ACHN (cell line): Measurements from ENCODE around the gene ENOX1.

Experiments
- DNase-seq: peaks from one replicate; pipeline ENCODE4 v3.0.0-alpha.2; 2015
- in situ Hi-C: cut with HindIII; loops from 2 replicates; pipeline ENCODE4 v1.10.0; 2017; ENCODE audit warnings: low sequenced_read_pairs, low pct_ligation_motif_present, low pct_unique_long_range_greater_than_20kb

ENOX1 gene

DNA sequence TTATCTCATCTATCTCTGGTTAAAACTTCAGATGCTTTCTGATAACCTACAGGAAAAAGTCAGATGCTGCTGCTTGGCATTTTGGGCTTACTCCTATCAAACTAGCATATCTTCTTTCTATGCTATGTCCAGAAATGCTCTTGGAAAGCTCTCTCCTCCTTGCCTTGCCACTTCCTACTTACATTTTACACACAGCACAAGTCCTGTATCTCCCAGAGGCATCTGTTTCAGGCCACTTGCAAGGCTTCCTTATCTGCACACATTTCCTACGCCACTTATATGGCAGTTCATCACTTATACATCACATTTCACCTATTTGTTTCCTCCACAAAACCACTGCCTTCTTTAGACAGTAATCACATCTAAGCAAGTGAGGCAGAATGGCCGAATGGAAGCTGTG is 543.1 kb downstream of the ENOX1 start:
- in situ Hi-C loops, result no loop called here
- no peak for DNase-seq

DNA sequence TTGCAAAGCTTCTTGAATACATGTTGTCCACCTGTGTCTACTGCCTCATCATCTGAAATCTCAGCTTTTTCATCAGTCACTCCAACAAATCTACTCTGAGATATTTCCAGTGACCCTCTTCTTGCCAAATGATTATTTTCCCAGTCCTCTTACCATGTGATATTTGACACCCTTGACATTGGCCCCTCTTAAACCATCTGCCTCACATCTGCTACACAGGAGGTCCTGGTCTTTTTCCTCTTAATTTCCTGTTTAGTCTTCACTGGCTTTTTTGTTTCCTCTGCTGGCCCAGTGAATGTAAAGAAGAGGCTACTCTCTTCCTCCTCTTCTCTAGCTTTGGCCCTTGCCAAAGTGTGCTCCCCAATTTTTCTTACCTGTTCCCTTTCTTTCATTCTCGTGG is 544.7 kb downstream of the ENOX1 start:
- DNase-seq, result no peak
- in situ Hi-C loops, result no loop called here

DNA sequence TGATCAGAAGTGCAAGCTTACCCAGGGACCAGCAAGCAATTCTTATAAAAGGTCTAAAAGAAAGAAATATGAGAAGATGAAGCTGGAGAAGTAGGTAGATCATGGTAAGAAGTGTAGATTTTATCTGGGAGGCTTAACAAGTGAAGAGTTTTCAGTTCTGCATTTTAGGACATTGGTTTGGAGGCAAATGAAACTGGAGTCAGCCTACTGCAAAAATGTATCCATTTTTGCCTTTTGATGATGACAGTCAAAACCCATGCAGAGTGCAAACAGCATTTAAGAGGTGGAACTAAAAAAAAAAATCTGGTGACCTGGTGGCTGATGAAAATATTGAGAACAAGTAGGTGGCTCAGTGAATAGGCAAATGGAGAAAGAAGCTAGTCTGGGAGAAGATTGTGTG is 546.5 kb downstream of the ENOX1 start:
- no peak for DNase-seq
- in situ Hi-C loops, result no loop called here

DNA sequence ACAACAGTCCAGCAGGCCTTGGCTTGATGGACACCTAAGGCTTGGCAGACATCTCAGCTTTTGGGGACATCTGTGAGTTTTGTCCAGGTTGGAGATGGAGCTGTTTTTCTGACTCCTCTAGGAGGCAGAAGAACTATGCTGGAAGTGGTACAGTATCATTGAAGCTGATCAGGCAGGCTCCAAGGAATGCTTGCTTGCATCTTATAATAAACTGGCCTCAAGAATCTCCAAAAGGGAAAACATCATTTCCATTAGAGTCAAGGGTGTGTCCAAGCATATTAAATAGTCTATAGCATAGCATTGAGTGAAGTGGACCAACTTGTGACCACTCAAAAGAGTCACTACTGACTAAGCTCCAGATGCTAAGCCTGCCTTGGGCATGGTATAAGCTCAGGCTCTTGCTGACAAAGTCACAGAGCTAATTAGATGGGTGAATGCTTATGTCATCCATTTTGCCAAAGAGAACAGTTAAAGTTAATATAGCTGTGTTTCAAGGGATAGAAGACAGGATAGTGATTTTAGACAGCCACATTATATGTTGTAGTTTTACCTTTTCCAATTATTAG is 547.4 kb downstream of the ENOX1 start:
- in situ Hi-C loops, result no loop called here
- no peak for DNase-seq

DNA sequence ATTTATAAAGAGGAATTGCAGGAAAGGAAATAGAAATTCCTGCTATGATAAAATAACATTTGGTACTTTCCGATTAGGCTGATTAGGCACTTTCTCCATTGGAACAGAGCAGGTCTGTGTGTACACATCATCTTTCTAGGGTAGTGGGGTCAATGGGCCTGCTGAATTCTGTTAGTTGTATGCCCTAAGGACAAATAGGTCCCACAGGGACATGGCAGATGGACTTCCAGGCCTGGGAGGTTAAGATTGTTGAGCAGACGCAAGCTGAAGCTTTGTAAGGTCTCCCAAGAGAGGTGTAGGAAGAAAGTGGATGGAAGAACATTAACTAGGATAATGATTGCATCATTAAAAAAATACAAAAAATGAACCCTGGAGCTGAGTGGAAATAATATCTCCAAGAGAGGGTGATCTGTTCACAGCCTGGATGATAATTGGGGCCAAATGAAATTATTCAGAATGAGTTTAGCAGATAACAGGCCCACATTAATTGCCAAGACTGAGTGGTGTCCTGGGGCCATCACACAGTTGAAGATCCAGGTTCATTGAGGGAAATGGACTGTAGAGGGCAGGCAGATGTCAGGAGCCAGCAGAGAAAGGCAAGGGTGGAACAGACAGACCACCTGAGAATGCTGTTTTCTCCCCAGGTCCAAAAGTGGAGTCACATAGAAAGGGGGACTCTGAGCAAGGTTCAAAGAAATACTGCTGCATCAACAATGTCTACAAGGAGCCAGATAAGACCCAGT is 548.3 kb downstream of the ENOX1 start:
- in situ Hi-C loops, result no loop called here
- no peak for DNase-seq

DNA sequence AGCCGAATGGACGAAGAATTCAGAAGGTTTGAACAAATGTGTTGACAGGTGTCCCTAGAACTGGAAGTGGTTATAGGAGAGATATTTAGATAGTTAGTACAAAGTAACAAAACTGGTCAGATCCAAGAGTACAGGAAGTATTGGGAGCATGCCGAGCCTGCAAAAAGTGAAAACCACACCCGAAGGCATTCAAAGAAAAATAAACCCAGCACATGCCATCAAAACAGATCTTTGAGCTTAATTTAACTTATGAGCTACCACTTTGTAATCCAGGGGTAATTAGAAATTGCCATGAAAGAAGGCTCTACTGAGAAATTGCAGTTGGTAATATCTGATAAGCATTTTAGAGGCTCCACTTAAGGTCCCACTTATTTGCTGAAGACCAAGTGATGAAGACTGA is 549.2 kb downstream of the ENOX1 start:
- in situ Hi-C loops, result no loop called here
- DNase-seq, result no peak

DNA sequence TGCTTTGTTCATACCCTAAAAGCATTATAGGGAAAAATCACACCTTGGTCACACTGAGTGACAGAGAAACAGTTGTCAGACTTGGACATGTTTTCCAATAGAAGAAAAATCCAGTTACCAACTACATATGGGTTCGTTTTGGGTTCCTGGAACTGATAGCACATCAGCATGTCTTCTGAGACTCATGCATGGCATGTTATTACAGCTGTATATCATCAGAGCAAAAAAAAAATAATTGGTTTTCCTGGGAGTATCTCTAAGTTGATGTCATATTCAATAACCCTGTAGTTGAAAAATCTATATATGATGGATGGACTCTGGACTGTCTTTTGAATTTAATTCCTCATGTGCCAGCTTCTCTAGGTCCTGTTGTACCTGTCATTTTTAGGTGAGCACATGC is 551.7 kb downstream of the ENOX1 start:
- in situ Hi-C loops, result no loop called here
- no peak for DNase-seq

DNA sequence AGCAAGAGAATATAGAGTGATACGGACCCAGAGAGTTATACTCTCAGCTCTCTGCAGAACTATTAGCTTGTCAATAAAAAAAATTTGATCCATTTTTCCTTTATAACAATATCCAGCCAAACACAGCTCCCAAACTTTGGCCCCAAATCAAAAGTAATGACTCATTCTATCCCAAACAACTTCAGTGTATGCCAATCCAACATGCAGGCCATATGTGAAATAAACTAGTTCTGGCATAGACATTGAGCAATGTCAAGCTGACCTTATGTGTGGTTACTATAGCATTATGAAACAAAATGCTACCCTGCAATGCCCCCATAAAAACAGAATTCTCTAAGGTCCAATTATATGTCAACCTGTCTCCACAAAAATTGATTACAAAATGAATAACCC is 553.9 kb downstream of the ENOX1 start:
- in situ Hi-C loops, result no loop called here
- no peak for DNase-seq

DNA sequence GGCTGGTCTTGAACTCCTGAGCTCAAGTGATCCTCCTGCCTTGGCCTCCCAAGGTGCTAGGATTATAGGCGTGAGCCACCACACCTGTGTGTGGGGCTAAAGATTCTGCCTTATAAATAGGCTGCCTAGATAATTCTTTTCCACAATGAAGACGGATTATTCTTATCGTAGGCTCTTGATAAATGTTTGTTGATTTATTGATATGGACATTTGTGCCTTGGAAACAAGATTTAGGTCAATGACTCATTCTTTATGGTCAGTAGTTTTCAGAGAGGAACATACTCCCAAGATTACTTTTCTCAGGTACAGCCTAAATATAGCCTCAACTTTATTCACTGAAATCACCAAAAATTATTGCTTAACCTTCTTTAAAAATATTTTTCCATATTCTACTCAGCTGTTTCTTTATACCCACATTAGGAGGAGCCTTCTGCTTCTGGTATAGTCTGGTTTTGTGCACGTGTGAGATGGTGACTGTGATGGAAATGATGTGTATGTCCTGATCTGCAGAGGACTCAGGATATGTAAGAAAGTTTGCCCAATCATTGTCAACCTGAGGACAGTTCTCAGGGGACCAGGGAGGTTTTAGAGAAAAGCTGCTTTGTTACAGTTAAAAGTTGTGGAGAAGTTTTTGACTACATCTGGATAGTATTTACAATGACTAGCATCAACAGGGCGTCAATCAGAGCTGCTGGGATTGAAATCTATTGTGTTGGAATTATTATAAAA is 554.5 kb downstream of the ENOX1 start:
- in situ Hi-C loops, result no loop called here

DNA sequence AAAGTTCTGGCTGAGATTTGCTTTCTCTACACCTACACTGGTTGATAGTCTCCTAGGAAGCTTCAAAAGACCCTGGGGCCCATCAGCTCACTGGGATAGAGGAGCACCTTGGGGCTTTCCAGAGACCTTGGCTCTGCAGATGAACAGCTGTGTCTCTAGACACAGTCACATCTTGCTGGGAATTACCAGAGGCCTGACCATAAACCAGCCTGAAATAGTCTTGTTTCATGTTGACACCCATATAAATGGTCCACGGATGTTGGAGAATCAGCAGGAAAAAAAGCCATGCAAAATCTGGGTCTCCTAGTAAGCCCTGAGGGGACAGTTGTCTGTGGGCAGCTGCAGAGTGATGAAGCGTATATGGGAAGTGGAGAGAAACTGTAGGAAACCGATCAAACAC is 555.8 kb downstream of the ENOX1 start:
- no peak for DNase-seq
- in situ Hi-C loops, result no loop called here

More for the DNA sequence above, 554.5 kb downstream of the ENOX1 start:
- DNase-seq, result no peak

DNA sequence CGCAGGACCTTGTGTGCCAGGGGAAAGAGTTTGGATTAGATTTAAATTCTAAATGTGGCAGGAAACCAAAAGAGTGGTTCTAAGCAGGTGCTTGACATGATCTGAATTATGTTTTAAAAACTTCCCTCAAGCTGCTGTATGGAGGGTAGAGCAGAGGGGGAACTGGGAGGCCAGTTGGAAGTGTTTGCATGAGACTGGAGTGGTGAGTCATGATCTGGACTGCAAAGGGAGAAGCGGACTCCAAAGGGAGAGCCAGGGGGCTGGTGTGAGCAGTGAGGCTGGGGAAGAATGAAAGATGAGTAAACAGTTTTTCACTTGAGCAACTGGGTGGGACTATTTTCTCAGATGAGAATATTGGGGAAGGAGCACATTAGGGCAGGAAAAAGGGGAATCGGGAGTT is 557.3 kb downstream of the ENOX1 start:
- no peak for DNase-seq
- in situ Hi-C loops, result no loop called here

DNA sequence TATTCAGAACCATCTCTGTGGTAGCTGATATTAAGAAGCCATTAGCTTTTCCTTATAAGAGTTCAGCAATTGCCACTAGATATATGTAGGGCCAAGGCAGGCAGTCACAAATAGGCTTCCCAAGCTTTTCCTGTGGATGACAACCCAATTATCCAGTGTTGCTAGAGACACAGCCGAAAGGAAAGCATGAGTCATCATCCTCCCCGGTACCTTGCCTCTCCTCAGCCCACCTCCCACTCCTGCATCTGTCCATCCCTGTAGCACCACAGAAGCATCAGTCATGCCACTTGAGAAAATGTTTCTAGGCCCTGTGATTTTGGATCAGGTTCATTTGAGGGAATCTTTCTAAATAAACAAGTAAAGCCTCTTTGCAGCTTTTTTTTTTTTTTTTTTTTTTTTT is 559.1 kb downstream of the ENOX1 start:
- in situ Hi-C loops, result no loop called here

DNA sequence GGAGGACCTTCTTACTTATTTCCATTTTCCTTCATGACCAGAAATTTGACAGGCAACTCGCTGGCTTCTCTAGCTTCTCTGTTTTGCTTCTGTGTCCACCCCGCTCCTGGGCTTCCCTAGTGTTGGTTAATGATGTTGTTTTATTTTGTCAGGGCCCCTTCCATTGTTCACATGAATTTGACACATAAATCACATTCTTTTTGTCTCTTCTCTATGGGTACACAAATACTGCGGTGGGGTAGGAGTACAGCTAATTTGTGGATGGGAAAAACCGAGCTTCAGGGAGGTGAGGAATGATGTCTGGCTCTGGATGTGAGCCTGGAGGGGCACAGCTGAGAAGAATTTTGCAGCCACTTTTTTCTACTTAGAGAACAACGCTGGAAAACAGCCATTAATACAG is 563.6 kb downstream of the ENOX1 start:
- no peak for DNase-seq
- in situ Hi-C loops, result no loop called here

More for the DNA sequence above, 559.1 kb downstream of the ENOX1 start:
- no peak for DNase-seq

DNA sequence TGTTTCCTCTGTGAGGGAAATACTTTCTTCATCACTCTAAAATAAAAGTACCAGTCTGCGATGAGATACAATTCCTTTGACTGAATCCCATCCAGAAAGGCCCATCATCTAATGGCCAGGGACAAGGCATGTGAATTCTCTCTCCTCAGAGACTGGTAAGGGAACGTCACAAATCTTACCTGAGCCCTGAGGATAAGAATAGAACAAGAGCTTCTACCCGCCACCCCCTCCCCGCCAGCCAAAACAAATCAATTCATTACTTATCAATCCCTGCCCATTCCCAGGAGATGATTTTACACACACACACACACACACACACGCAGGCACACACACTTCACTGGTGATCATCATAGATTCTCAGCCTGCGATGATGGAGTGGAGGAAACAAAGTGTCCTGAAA is 564.7 kb downstream of the ENOX1 start:
- in situ Hi-C loops, result no loop called here
- no peak for DNase-seq

DNA sequence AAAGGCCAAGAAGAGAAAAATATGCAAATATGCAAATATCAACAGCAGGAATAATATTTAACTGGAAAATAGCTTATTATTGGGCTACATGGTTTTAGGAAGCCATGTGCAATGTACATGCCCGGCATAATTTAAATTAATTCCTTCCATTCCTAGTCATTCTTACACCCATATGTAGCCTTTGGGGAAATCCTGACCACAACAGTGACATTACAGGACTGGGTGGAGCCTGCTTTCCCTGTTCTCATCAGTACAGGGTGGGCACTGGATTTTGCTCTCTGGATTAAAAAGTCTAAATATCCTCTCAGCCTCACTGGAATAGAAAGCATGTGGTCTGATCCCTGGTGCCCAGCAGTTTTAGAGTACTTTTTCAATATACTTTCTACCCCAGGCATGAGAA is 565.2 kb downstream of the ENOX1 start:
- DNase-seq, result no peak
- in situ Hi-C loops, result no loop called here

DNA sequence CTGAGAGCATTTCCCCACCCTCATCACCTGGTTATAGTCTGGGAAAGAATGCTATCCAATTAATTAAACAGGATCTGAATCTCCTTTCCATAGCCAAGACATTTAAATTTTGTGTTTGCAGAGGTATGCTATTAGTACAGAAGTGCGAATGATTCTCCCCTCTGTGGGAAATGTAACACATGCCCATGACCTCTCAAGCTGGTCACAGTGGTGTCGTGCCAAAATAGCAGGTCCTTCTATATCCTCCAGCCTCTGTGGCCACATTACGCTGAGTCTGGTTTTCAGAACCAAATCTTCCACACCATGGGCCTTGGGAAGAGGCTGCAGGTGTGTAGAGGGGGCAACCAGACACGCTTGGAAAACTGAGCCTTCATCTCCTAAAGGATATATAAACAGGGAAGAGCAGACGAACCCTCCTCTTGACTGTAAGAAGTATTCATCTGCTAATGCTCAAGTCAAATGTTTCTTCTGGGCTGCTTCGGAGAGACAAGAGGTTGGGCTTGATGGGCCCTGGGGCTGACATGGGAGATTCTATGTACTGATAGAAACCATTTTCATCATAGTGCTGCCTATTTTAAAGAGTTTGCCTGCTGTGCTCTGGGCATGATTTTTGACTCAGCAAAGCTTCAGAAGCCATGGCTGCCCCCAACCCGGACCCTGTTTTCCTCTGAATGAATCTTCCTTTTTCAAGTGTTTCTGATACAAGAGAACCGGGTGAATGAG is 565.7 kb downstream of the ENOX1 start:
- no peak for DNase-seq
- in situ Hi-C loops, result no loop called here

DNA sequence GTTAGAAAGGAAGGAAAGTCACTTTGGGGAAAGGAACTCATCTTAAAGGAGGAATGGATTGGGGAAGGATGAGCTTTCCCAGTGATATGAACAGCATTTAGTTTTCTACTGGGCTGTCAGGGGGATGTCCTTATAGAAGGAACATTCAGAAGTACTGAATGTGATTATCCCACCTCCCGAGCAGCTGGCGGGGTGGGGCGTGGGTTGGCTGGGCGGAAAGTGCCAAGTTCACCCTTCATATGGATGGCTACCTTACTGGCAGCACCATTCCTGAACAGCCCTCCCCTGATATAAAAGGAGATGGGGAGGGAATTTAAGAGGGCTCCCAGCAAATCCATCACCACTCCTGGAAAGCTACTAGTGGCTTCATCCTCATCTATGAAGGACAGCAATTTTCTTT is 572.6 kb downstream of the ENOX1 start:
- in situ Hi-C loops, result no loop called here
- no peak for DNase-seq

DNA sequence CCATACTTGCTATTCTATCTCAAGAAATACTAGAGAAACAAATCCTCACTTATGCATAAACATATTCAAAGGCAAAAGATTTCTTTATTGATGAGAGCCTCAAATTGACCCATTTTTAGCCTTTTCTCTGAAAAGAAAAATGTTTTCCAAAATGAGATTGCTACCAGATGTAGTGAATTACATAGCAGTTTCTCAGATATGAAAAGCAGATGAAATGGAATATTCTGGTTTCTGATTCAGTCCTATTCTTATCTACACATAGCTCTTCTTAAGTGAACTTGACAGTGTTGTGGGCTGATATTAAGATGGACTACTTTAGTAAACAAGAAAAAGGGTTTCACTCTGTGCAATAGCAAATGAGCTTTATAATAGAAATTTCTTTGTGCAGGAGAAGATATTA is 579.9 kb downstream of the ENOX1 start:
- in situ Hi-C loops, result no loop called here
- DNase-seq, result no peak

DNA sequence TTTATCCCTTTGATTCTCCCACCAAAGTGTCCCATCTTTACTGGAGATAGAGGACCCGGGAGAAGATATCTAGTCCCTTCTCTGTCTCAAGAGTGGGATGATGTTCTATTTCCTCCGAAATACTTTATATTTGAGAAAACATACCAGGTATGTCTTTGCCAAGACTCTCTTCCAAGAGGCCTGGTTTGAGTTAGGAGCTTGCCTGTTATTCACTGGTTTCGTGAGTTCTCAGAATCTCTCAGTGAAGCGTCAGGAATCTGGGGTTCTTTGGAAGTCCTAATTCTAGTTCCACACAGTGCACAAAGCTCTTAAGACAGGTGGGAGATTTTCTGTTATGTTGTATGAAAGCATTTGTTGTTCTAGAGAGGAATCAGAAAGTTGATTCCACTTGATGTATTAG is 581.4 kb downstream of the ENOX1 start:
- in situ Hi-C loops, result no loop called here

More for the DNA sequence above, 581.4 kb downstream of the ENOX1 start:
- DNase-seq, result no peak
